HEK293T (cell line): Measurements from ENCODE around the gene CSTB.

Experiments used
- FOXK2 ChIP-seq: fragments of 450-650 bp; IDR thresholded peaks from 2 replicates; pipeline ENCODE4 v1.6.1; 2016; ENCODE audit warnings: mild to moderate bottlenecking
- HDGF ChIP-seq: fragments of 450-650 bp; IDR thresholded peaks from 2 replicates; pipeline ENCODE4 v1.6.1; 2017; ENCODE audit warnings: antibody characterized with exemption, borderline replicate concordance
- NFRKB ChIP-seq: fragments of 450-650 bp; IDR thresholded peaks from 2 replicates; pipeline ENCODE4 v1.6.1; 2016; ENCODE audit warnings: mild to moderate bottlenecking, moderate library complexity
- SP1 ChIP-seq: fragments of 450-650 bp; IDR thresholded peaks from 2 replicates; pipeline ENCODE4 v1.6.1; 2017
- SUZ12 ChIP-seq: fragments of 450-650 bp; IDR thresholded peaks from 2 replicates; pipeline ENCODE4 v1.6.1; 2016; ENCODE audit warnings: mild to moderate bottlenecking
- TARDBP ChIP-seq: fragments of 450-650 bp; IDR thresholded peaks from 2 replicates; pipeline ENCODE4 v1.6.1; 2016

DNA sequence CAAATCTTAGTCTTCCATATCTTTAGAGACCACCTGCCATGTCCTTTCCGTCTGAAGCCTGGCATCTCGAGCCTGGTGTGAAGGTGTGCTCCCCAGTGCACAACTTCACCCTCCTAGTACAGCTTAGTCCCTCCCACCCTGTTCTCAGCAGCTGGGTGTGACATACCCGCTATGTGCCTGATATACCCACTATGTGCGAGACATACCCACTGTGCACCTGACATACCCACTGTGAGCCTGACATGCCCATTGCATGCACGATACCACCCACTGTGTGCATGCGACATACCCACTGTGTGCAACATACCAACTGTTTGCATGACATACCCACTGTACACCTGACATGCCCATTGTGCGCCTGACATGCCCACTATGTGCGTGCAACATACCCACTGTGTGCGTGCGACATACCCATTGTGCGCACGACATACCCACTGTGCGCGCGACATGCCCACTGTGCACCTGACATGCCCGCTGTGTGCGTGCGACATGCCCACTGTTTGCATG, 10.2 kb upstream of the CSTB start:
- TF ChIP-seq TARDBP (no peak), SUZ12 (no peak), HDGF (no peak), SP1 (no peak), NFRKB (no peak), FOXK2 (no peak)
